Esophagus squamous epithelium (tissue), 5 donors: ENCODE measurements around the gene TOB1. TPM values are rescaled to one million over a fixed set of nuclear protein-coding genes. Genes with fewer than 3 reads are reported as not detected.

Source experiments
- DNase-seq: peaks from one replicate; lab custom pipeline; 2025; lab: John Stamatoyannopoulos, UW
- H3K27ac ChIP-seq, 4 donors: fragments of 200-600 bp; sonication (generic); one replicate each; pipeline ENCODE4 v1.5.1; 2016 to 2019; ENCODE audit warnings: mild to moderate bottlenecking in 1 of 4
- H3K27me3 ChIP-seq, 4 donors: fragments of 200-600 bp; sonication (generic); 1 replicate in 3 of 4; 2 replicates in 1 of 4; pipeline versions ENCODE4 v1.5.1 to v1.6.0; 2017 to 2021; ENCODE audit warnings: antibody characterized with exemption in 1 of 4
- H3K36me3 ChIP-seq, 3 donors: fragments of 200-600 bp; sonication (generic); one replicate each; pipeline ENCODE4 v1.5.1; 2016 to 2019
- H3K4me1 ChIP-seq, 3 donors: fragments of 200-600 bp; sonication (generic); one replicate each; pipeline ENCODE4 v1.5.1; 2017 to 2019
- H3K4me3 ChIP-seq, 4 donors: fragments of 200-600 bp; sonication (generic); 1 replicate in 3 of 4; 2 replicates in 1 of 4; pipeline ENCODE4 v1.5.1; 2016 to 2019; ENCODE audit warnings: mild to moderate bottlenecking in 2 of 4, moderate library complexity in 1 of 4
- H3K9me3 ChIP-seq, 3 donors: fragments of 200-600 bp; sonication (generic); one replicate each; pipeline ENCODE4 v1.5.1; 2016 to 2019
- CTCF ChIP-seq, 6 experiments: fragments of 450-650 bp in 4 of 6; fragments of 200-600 bp in 2 of 6; sonication (generic) in 2 of 6; IDR thresholded peaks; one replicate each; pipeline ENCODE4 v1.5.1; 2016 to 2019; ENCODE audit warnings: antibody characterized with exemption in 6 of 6, mild to moderate bottlenecking in 4 of 6, moderate library complexity in 4 of 6
- POLR2A ChIP-seq, 4 donors: fragments of 450-650 bp; IDR thresholded peaks; one replicate each; pipeline ENCODE4 v1.6.1; 2017; ENCODE audit warnings: antibody characterized with exemption in 4 of 4, mild to moderate bottlenecking in 4 of 4, moderate library complexity in 3 of 4
- WGBS, 2 donors: methylation state at CpG; one replicate each; pipeline ENCODE4 v1.1.5; 2018; 5-methylcytosine and 5-hydroxymethylcytosine counted together
- intact Hi-C: fragments of 100-400 bp; cut with DNase I; formaldehyde crosslinking; loops from one replicate; pipeline ENCODE4 v1.15.0; 2022
- total RNA-seq, 4 donors: library from RNA; depleted of rRNA; stranded (reverse); fragments of >200 nt; gene quantifications; one replicate each; pipeline ENCODE4 v1.1.0, GENCODE V29; 2016
- donor health status: DM: yes; HTN: yes; CAD: no.

Gene TOB1
- total RNA-seq, 4 donors from 2014 or later: 21.5 to 35.9 (median 31.1) TPM

- H3K4me3 ChIP-seq: no peak overlapping the region
- no peaks in the 10 kb centered on the region for H3K27me3 ChIP-seq
- intact Hi-C loops: loop anchor here (5.0 kb wide), 1 partner anchor 104 kb away; no protein-coding TSS in a partner anchor
- WGBS, 2 donors: 86 to 91% methylated on average over 4 to 6 of the region's 6 CpGs
- no peaks in the 10 kb centered on the region for H3K9me3 ChIP-seq
- no peaks in the 10 kb centered on the region for H3K36me3 ChIP-seq
- DNase-seq: no peak
- peaks cover 5 to 24% (median 18%) of the 10 kb centered on the region in 3 donors for H3K4me1 ChIP-seq
- TF ChIP-seq POLR2A (IDR thresholded peaks at IDR 0.05) (no peak), CTCF (IDR thresholded peaks at IDR 0.05) (no peak)
- H3K27ac ChIP-seq: no peak overlapping the region
Measured at GRCh38 chr17:50853781-50854180, 12.4 kb downstream of the TOB1 start.

- peaks cover 5 to 24% (median 18%) of the 10 kb centered on the region in 3 donors for H3K4me1 ChIP-seq
- no peaks in the 10 kb centered on the region for H3K9me3 ChIP-seq
- no peak overlapping the region for H3K4me3 ChIP-seq
- no peaks in the 10 kb centered on the region for H3K36me3 ChIP-seq
- no peak for DNase-seq
- intact Hi-C loops: loop anchor here (5.0 kb wide), 1 partner anchor 104 kb away; no protein-coding TSS in a partner anchor
- no peak for TF ChIP-seq CTCF (IDR thresholded peaks at IDR 0.05)
- no peak for TF ChIP-seq POLR2A (IDR thresholded peaks at IDR 0.05)
- H3K27me3 ChIP-seq: no peaks in the 10 kb centered on the region
- peak overlapping the region in 1 of 4 donors; percentile 78 for H3K27ac ChIP-seq
- 72 to 81% methylated on average over 6 of the region's 6 CpGs for WGBS, 2 donors
Measured at GRCh38 chr17:50853015-50853615, 13.0 kb downstream of the TOB1 start.

GRCh38 chr17:50850640-50851039 lies 15.5 kb downstream of the TOB1 start:
- Histone ChIP-seq H3K27me3 (no peaks in the 10 kb centered on the region), H3K4me3 (no peak overlapping the region), H3K27ac (peak overlapping the region in 3 of 4 donors; percentile 1 to 66 (median 35)), H3K36me3 (no peaks in the 10 kb centered on the region), H3K9me3 (no peaks in the 10 kb centered on the region), H3K4me1 (peaks cover 5 to 25% (median 18%) of the 10 kb centered on the region in 3 donors)
- DNase-seq: no peak
- TF ChIP-seq CTCF (IDR thresholded peaks at IDR 0.05) (no peak), POLR2A (IDR thresholded peaks at IDR 0.05) (no peak)
- WGBS, 2 donors: 46 to 49% methylated on average over 7 of the region's 7 CpGs
- intact Hi-C loops: loop anchor here (5.0 kb wide), 1 partner anchor 107 kb away; no protein-coding TSS in a partner anchor

GRCh38 chr17:50848711-50849110 lies 17.4 kb downstream of the TOB1 start:
- Histone ChIP-seq H3K36me3 (no peaks in the 10 kb centered on the region), H3K9me3 (no peaks in the 10 kb centered on the region), H3K27ac (no peak overlapping the region), H3K4me1 (peaks cover 5 to 41% (median 18%) of the 10 kb centered on the region in 3 donors), H3K27me3 (no peaks in the 10 kb centered on the region), H3K4me3 (no peak overlapping the region)
- TF ChIP-seq CTCF (IDR thresholded peaks at IDR 0.05): no peak
- no peak for TF ChIP-seq POLR2A (IDR thresholded peaks at IDR 0.05)
- intact Hi-C loops: loop anchor here (10.0 kb wide), 1 partner anchor 304 kb away; the partner anchor contains the start of gene SPATA20
- WGBS, 2 donors: 49 to 78% methylated on average over 1 to 2 of the region's 2 CpGs
- DNase-seq: no peak

GRCh38 chr17:50848039-50848438 lies 18.1 kb downstream of the TOB1 start:
- intact Hi-C loops: loop anchor here (10.0 kb wide), 1 partner anchor 303 kb away; the partner anchor contains the start of gene SPATA20
- DNase-seq: no peak
- Histone ChIP-seq H3K27ac (no peak overlapping the region), H3K36me3 (no peaks in the 10 kb centered on the region), H3K4me3 (no peak overlapping the region), H3K4me1 (peaks cover 5 to 41% (median 18%) of the 10 kb centered on the region in 3 donors), H3K9me3 (no peaks in the 10 kb centered on the region), H3K27me3 (no peaks in the 10 kb centered on the region)
- TF ChIP-seq POLR2A (IDR thresholded peaks at IDR 0.05) (no peak), CTCF (IDR thresholded peaks at IDR 0.05) (no peak)
- 77 to 87% methylated on average over 3 of the region's 3 CpGs for WGBS, 2 donors
